ENCODE measurements around the gene ASB8.
A peak's percentile ranks its signal among the peaks of the same experiment; 100 is the strongest.

ASB8 gene

GRCh38 chr12:48183876-48184548 lies 26.7 kb upstream of the ASB8 start:
- Histone ChIP-seq H3K36me3 (ENCODE audit: control insufficient read depth in 4 of 4, insufficient read depth in 4 of 4, low read length in 3 of 4) (no peaks in the 10 kb centered on the region), H3K9me3 (ENCODE audit: control extremely low read depth in 1 of 5, control insufficient read depth in 4 of 5, insufficient read depth in 2 of 5, low read depth in 1 of 5, low read length in 4 of 5) (no peaks in the 10 kb centered on the region), H3K27me3 (replicated peaks in 2 of 5; ENCODE audit: control insufficient read depth in 4 of 5, insufficient read depth in 5 of 5, low read length in 4 of 5) (peaks cover 14 to 55% (median 37%) of the 10 kb centered on the region in 5 experiments), H3K4me1 (ENCODE audit: control extremely low read depth in 1 of 4, control insufficient read depth in 4 of 4, insufficient read depth in 4 of 4, low read length in 3 of 4) (peaks cover 7 to 29% (median 21%) of the 10 kb centered on the region in 4 experiments), H3K4me3 (ENCODE audit: control insufficient read depth in 1 of 7, extremely low read depth in 1 of 7, insufficient read depth in 4 of 7, low read depth in 2 of 7, low read length in 6 of 7) (peak overlapping the region; percentile 62 to 93 (median 73)), H3K27ac (ENCODE audit: insufficient read depth in 1 of 2, low read depth in 1 of 2, low read length in 2 of 2, poor library complexity in 1 of 2, severe bottlenecking in 2 of 2) (no peak overlapping the region)
- ChIA-PET POLR2A (interaction anchor here (0.6 to 1.1 kb wide), 2 partner anchors 15 to 175 kb away, joined by 3 to 5 read pairs; no protein-coding TSS in a partner anchor), CTCF (interaction anchor here (0.9 to 1.5 kb wide), 6 partner anchors 10 to 99 kb away, joined by 3 to 7 read pairs (median 4); no protein-coding TSS in a partner anchor)
- 5% methylated on average over 47 of the region's 61 CpGs for WGBS (ENCODE audit: insufficient coverage)
- DNase-seq = peak in 1 of 3 donors; percentile 46

GRCh38 chr12:48183091-48183875 lies 26.0 kb upstream of the ASB8 start, which contains the start of gene CCDC184:
TSS of gene CCDC184 (plus strand) at chr12:48183644. CDS start at chr12:48184123, 479 bp downstream.
- Histone ChIP-seq H3K4me1 (ENCODE audit: control extremely low read depth in 1 of 4, control insufficient read depth in 4 of 4, insufficient read depth in 4 of 4, low read length in 3 of 4) (peaks cover 7 to 29% (median 21%) of the 10 kb centered on the region in 4 experiments), H3K27ac (ENCODE audit: insufficient read depth in 1 of 2, low read depth in 1 of 2, low read length in 2 of 2, poor library complexity in 1 of 2, severe bottlenecking in 2 of 2) (no peak within 1 kb of the TSS), H3K36me3 (ENCODE audit: control insufficient read depth in 4 of 4, insufficient read depth in 4 of 4, low read length in 3 of 4) (no peaks in the 10 kb centered on the region), H3K9me3 (ENCODE audit: control extremely low read depth in 1 of 5, control insufficient read depth in 4 of 5, insufficient read depth in 2 of 5, low read depth in 1 of 5, low read length in 4 of 5) (no peaks in the 10 kb centered on the region), H3K27me3 (replicated peaks in 2 of 5; ENCODE audit: control insufficient read depth in 4 of 5, insufficient read depth in 5 of 5, low read length in 4 of 5) (peaks cover 14 to 55% (median 37%) of the 10 kb centered on the region in 5 experiments), H3K4me3 (ENCODE audit: control insufficient read depth in 1 of 7, extremely low read depth in 1 of 7, insufficient read depth in 4 of 7, low read depth in 2 of 7, low read length in 6 of 7) (peak within 1 kb of the TSS; percentile 62 to 93 (median 73))
- DNase-seq = peak; percentile 63 to 85 (median 78)
- POLR2A ChIA-PET = interaction anchor here (0.5 to 1.2 kb wide), 3 partner anchors 12 to 175 kb away, joined by 3 to 6 read pairs (median 4); no protein-coding TSS in a partner anchor
- 0% methylated on average over 53 of the region's 61 CpGs for WGBS (ENCODE audit: insufficient coverage)
- CTCF ChIA-PET = interaction anchor here (0.8 to 1.4 kb wide), 8 partner anchors 10 to 436 kb away, joined by 3 to 7 read pairs (median 4); no protein-coding TSS in a partner anchor

- H3K27ac ChIP-seq (ENCODE audit: insufficient read depth in 1 of 2, low read depth in 1 of 2, low read length in 2 of 2, poor library complexity in 1 of 2, severe bottlenecking in 2 of 2) = no peak overlapping the region
These were observed 25.3 kb upstream of the ASB8 start for GRCh38 chr12:48182631-48183030.

GRCh38 chr12:48180857-48181495 lies 23.7 kb upstream of the ASB8 start:
- H3K36me3 ChIP-seq (ENCODE audit: control insufficient read depth in 4 of 4, insufficient read depth in 4 of 4, low read length in 3 of 4) = no peaks in the 10 kb centered on the region
- POLR2A ChIA-PET = no interaction called here
- no peak for DNase-seq
- peaks cover 14 to 54% (median 32%) of the 10 kb centered on the region in 5 experiments for H3K27me3 ChIP-seq (replicated peaks in 2 of 5; ENCODE audit: control insufficient read depth in 4 of 5, insufficient read depth in 5 of 5, low read length in 4 of 5)
- CTCF ChIA-PET = interaction anchor here (0.6 to 1.4 kb wide), 4 partner anchors 12 to 168 kb away, joined by 3 read pairs; partner anchors contain the start of gene ASB8
- no peak overlapping the region for H3K27ac ChIP-seq (ENCODE audit: insufficient read depth in 1 of 2, low read depth in 1 of 2, low read length in 2 of 2, poor library complexity in 1 of 2, severe bottlenecking in 2 of 2)
- H3K9me3 ChIP-seq (ENCODE audit: control extremely low read depth in 1 of 5, control insufficient read depth in 4 of 5, insufficient read depth in 2 of 5, low read depth in 1 of 5, low read length in 4 of 5) = no peaks in the 10 kb centered on the region
- H3K4me1 ChIP-seq (ENCODE audit: control extremely low read depth in 1 of 4, control insufficient read depth in 4 of 4, insufficient read depth in 4 of 4, low read length in 3 of 4) = peaks cover 7 to 28% (median 20%) of the 10 kb centered on the region in 4 experiments
- no peak overlapping the region for H3K4me3 ChIP-seq (ENCODE audit: control insufficient read depth in 1 of 7, extremely low read depth in 1 of 7, insufficient read depth in 4 of 7, low read depth in 2 of 7, low read length in 6 of 7)
- WGBS (ENCODE audit: insufficient coverage) = 100% methylated on average over 1 of the region's 2 CpGs

More at GRCh38 chr12:48182631-48183030, 25.3 kb upstream of the ASB8 start:
- CTCF ChIA-PET = interaction anchor here (0.8 to 1.4 kb wide), 7 partner anchors 9 to 436 kb away, joined by 3 to 7 read pairs (median 5); no protein-coding TSS in a partner anchor
- 0% methylated on average over 3 of the region's 7 CpGs for WGBS (ENCODE audit: insufficient coverage)
- H3K27me3 ChIP-seq (replicated peaks in 2 of 5; ENCODE audit: control insufficient read depth in 4 of 5, insufficient read depth in 5 of 5, low read length in 4 of 5) = peaks cover 14 to 55% (median 36%) of the 10 kb centered on the region in 5 experiments
- peaks cover 7 to 29% (median 21%) of the 10 kb centered on the region in 4 experiments for H3K4me1 ChIP-seq (ENCODE audit: control extremely low read depth in 1 of 4, control insufficient read depth in 4 of 4, insufficient read depth in 4 of 4, low read length in 3 of 4)
- POLR2A ChIA-PET = interaction anchor here (0.5 to 1.2 kb wide), 2 partner anchors 11 to 87 kb away, joined by 4 to 6 read pairs; no protein-coding TSS in a partner anchor
- peak overlapping the region; percentile 62 to 93 (median 73) for H3K4me3 ChIP-seq (ENCODE audit: control insufficient read depth in 1 of 7, extremely low read depth in 1 of 7, insufficient read depth in 4 of 7, low read depth in 2 of 7, low read length in 6 of 7)
- no peaks in the 10 kb centered on the region for H3K36me3 ChIP-seq (ENCODE audit: control insufficient read depth in 4 of 4, insufficient read depth in 4 of 4, low read length in 3 of 4)
- no peaks in the 10 kb centered on the region for H3K9me3 ChIP-seq (ENCODE audit: control extremely low read depth in 1 of 5, control insufficient read depth in 4 of 5, insufficient read depth in 2 of 5, low read depth in 1 of 5, low read length in 4 of 5)
- peak in 1 of 3 donors; percentile 42 for DNase-seq

GRCh38 chr12:48180424-48180823 lies 23.1 kb upstream of the ASB8 start:
- H3K27me3 ChIP-seq (replicated peaks in 2 of 5; ENCODE audit: control insufficient read depth in 4 of 5, insufficient read depth in 5 of 5, low read length in 4 of 5) = peaks cover 14 to 48% (median 31%) of the 10 kb centered on the region in 5 experiments
- H3K27ac ChIP-seq (ENCODE audit: insufficient read depth in 1 of 2, low read depth in 1 of 2, low read length in 2 of 2, poor library complexity in 1 of 2, severe bottlenecking in 2 of 2) = no peak overlapping the region
- no peaks in the 10 kb centered on the region for H3K9me3 ChIP-seq (ENCODE audit: control extremely low read depth in 1 of 5, control insufficient read depth in 4 of 5, insufficient read depth in 2 of 5, low read depth in 1 of 5, low read length in 4 of 5)
- no peaks in the 10 kb centered on the region for H3K36me3 ChIP-seq (ENCODE audit: control insufficient read depth in 4 of 4, insufficient read depth in 4 of 4, low read length in 3 of 4)
- CTCF ChIA-PET = interaction anchor here (0.6 to 1.4 kb wide), 3 partner anchors 9 to 168 kb away, joined by 3 read pairs; no protein-coding TSS in a partner anchor
- no peak for DNase-seq
- WGBS (ENCODE audit: insufficient coverage) = no CpG with 5 or more reads among the region's 1 CpG
- POLR2A ChIA-PET = no interaction called here
- no peak overlapping the region for H3K4me3 ChIP-seq (ENCODE audit: control insufficient read depth in 1 of 7, extremely low read depth in 1 of 7, insufficient read depth in 4 of 7, low read depth in 2 of 7, low read length in 6 of 7)
- peaks cover 7 to 31% (median 21%) of the 10 kb centered on the region in 4 experiments for H3K4me1 ChIP-seq (ENCODE audit: control extremely low read depth in 1 of 4, control insufficient read depth in 4 of 4, insufficient read depth in 4 of 4, low read length in 3 of 4)

- no peaks in the 10 kb centered on the region for H3K9me3 ChIP-seq (ENCODE audit: control extremely low read depth in 1 of 5, control insufficient read depth in 4 of 5, insufficient read depth in 2 of 5, low read depth in 1 of 5, low read length in 4 of 5)
- peaks cover 7 to 27% (median 20%) of the 10 kb centered on the region in 4 experiments for H3K4me1 ChIP-seq (ENCODE audit: control extremely low read depth in 1 of 4, control insufficient read depth in 4 of 4, insufficient read depth in 4 of 4, low read length in 3 of 4)
- no peaks in the 10 kb centered on the region for H3K36me3 ChIP-seq (ENCODE audit: control insufficient read depth in 4 of 4, insufficient read depth in 4 of 4, low read length in 3 of 4)
- POLR2A ChIA-PET = no interaction called here
- H3K27me3 ChIP-seq (replicated peaks in 2 of 5; ENCODE audit: control insufficient read depth in 4 of 5, insufficient read depth in 5 of 5, low read length in 4 of 5) = peaks cover 11 to 39% (median 22%) of the 10 kb centered on the region in 5 experiments
- DNase-seq = no peak
- no peak overlapping the region for H3K27ac ChIP-seq (ENCODE audit: insufficient read depth in 1 of 2, low read depth in 1 of 2, low read length in 2 of 2, poor library complexity in 1 of 2, severe bottlenecking in 2 of 2)
- H3K4me3 ChIP-seq (ENCODE audit: control insufficient read depth in 1 of 7, extremely low read depth in 1 of 7, insufficient read depth in 4 of 7, low read depth in 2 of 7, low read length in 6 of 7) = no peak overlapping the region
- CTCF ChIA-PET = interaction anchor here (0.6 to 1.4 kb wide), 4 partner anchors 8 to 19 kb away, joined by 3 read pairs; no protein-coding TSS in a partner anchor
- WGBS (ENCODE audit: insufficient coverage) = 100% methylated on average over 1 of the region's 1 CpG
These were observed 22.2 kb upstream of the ASB8 start for GRCh38 chr12:48179466-48179865.
